Measurements from ENCODE around the gene COG6. TPM values are rescaled to one million over a fixed set of nuclear protein-coding genes. Genes with fewer than 3 reads are reported as not detected.

Gene COG6
- polyA plus RNA-seq, 1 of the 3 experiments (the other 2 are of a cell fraction): 13.1 TPM

- Histone ChIP-seq H3K36me3 (replicated peaks in 1 of 2; ENCODE audit: control insufficient read depth in 1 of 2, insufficient read depth in 2 of 2, low read length in 1 of 2) (peaks cover 6 to 13% of the 10 kb centered on the region in 2 experiments), H3K4me1 (ENCODE audit: control insufficient read depth in 1 of 2, insufficient read depth in 2 of 2, low read depth in 1 of 2, low read length in 1 of 2) (no peaks in the 10 kb centered on the region), H3K9me2 (no peaks in the 10 kb centered on the region), H3K27me3 (ENCODE audit: insufficient read depth) (no peaks in the 10 kb centered on the region), H3K27ac (ENCODE audit: low read depth in 2 of 2, low read length in 1 of 2) (no peak overlapping the region), H3K9ac (no peak overlapping the region), H3K9me3 (no peaks in the 10 kb centered on the region), H4K20me1 (ENCODE audit: insufficient read depth) (no peaks in the 10 kb centered on the region), H3F3A (replicated peaks; ENCODE audit: insufficient read depth) (peaks cover 3% of the 10 kb centered on the region), H3K4me3 (ENCODE audit: low read depth in 2 of 2, low read length in 1 of 2) (no peak overlapping the region), H3K4me2 (no peak overlapping the region), H3K79me2 (ENCODE audit: insufficient read depth) (no peaks in the 10 kb centered on the region), H2AFZ (ENCODE audit: low read depth) (no peak overlapping the region)
- CTCF ChIA-PET: interaction anchor here (1.0 kb wide), 1 partner anchor 17 kb away, joined by 3 read pairs; no protein-coding TSS in a partner anchor
- DNase-seq: no peak
- POLR2A ChIA-PET: no interaction called here
- TF ChIP-seq TAF1 (IDR thresholded peaks at IDR 0.05; ENCODE audit: borderline replicate concordance, low read depth, low read length): no peak
- TF ChIP-seq CTCF (IDR thresholded peaks at IDR 0.05): no peak
- no peak for TF ChIP-seq REST (IDR thresholded peaks at IDR 0.05; ENCODE audit: low read depth, low read length)
- TF ChIP-seq FOSL2 (IDR thresholded peaks at IDR 0.05; ENCODE audit: borderline replicate concordance, low read depth): no peak
- TF ChIP-seq POLR2AphosphoS5 (IDR thresholded peaks at IDR 0.05; ENCODE audit: low read depth, low read length): no peak
- TF ChIP-seq NRF1 (IDR thresholded peaks at IDR 0.05; ENCODE audit: low read depth, low read length): no peak
- no peak for TF ChIP-seq FOXJ3 (CRISPR knock-in tag; IDR thresholded peaks at IDR 0.05)
- TF ChIP-seq GATA2 (CRISPR knock-in tag; IDR thresholded peaks at IDR 0.05): no peak
- no peak for TF ChIP-seq RCOR1 (IDR thresholded peaks at IDR 0.05; ENCODE audit: low read length)
- TF ChIP-seq USF1 (IDR thresholded peaks at IDR 0.05; ENCODE audit: borderline replicate concordance, low read depth): no peak
- no peak for TF ChIP-seq SIN3A (IDR thresholded peaks at IDR 0.05; ENCODE audit: borderline replicate concordance, low read depth, low read length)
- no peak for TF ChIP-seq RFX5 (IDR thresholded peaks at IDR 0.05; ENCODE audit: low read length)
- TF ChIP-seq RAD21 (IDR thresholded peaks at IDR 0.05; ENCODE audit: low read length): no peak
- TF ChIP-seq SMC3 (IDR thresholded peaks at IDR 0.05; ENCODE audit: low read depth, low read length): no peak
- no peak for TF ChIP-seq TCF12 (IDR thresholded peaks at IDR 0.05)
- no peak for TF ChIP-seq GABPA (IDR thresholded peaks at IDR 0.05; ENCODE audit: low read depth)
- WGBS (ENCODE audit: low lambda C conversion rate): 86% methylated on average over 1 of the region's 1 CpG
Measured at GRCh38 chr13:39748961-39749360, 93.5 kb downstream of the COG6 start.
